IMR-90 (cell line): ENCODE results near the gene SLC25A6. TPM values are rescaled to one million over a fixed set of nuclear protein-coding genes. Genes with fewer than 3 reads are reported as not detected.
A peak's percentile ranks its signal among the peaks of the same experiment; 100 is the strongest.

ENCODE experiments used
- ATAC-seq: fragments of 200-7000 bp; cut with Tn5 transposase; 2 replicates; pipeline ENCODE4 v1.9.1; 2020; ENCODE audit warnings: low read depth, mild to moderate bottlenecking, moderate library complexity
- BruUV-seq: library from RNA; stranded (reverse); fragments of 400-500 nt; replicated peaks from 2 replicates; lab custom pipeline; 2021; lab: Mats Ljungman, UMichigan
- CTCF ChIA-PET: fragments of 300-600 bp; formaldehyde crosslinking; extraction: SDS; loops from one replicate; lab custom pipeline; 2021; ENCODE audit warnings: antibody characterized with exemption; lab: Yijun Ruan, JAX
- POLR2A ChIA-PET: fragments of 300-600 bp; sonication (Branson Sonifier 250); formaldehyde crosslinking; loops from one replicate; lab custom pipeline; 2022; ENCODE audit warnings: antibody characterized with exemption; ENCODE audit not compliant: unreplicated experiment; lab: Charles Lee
- DNase-seq: peaks from one replicate; pipeline ENCODE4 v3.0.0; 2013
- H2AFZ ChIP-seq: replicated peaks from 2 replicates; pipeline ENCODE3; 2013; ENCODE audit warnings: low read length, mild to moderate bottlenecking; ENCODE audit not compliant: poor library complexity
- H2AK5ac ChIP-seq: 2 replicates; pipeline ENCODE4 v1.6.1; 2013; ENCODE audit warnings: low read depth, low read length, inconsistent platforms
- H2AK9ac ChIP-seq: replicated peaks from 2 replicates; pipeline ENCODE3; 2013; ENCODE audit warnings: mild to moderate bottlenecking, low read depth, low read length, moderate library complexity; ENCODE audit not compliant: poor library complexity
- H2BK120ac ChIP-seq: 2 replicates; pipeline ENCODE4 v1.6.1; 2013; ENCODE audit warnings: low read depth, low read length, inconsistent platforms
- H2BK15ac ChIP-seq: 3 replicates; pipeline ENCODE4 v1.6.1; 2013; ENCODE audit warnings: low read depth, low read length, inconsistent platforms
- H2BK20ac ChIP-seq: 2 replicates; pipeline ENCODE4 v1.6.1; 2013; ENCODE audit warnings: low read depth, mild to moderate bottlenecking, inconsistent platforms, low read length, moderate library complexity
- H2BK5ac ChIP-seq: 2 replicates; pipeline ENCODE4 v1.6.1; 2013; ENCODE audit warnings: mild to moderate bottlenecking, low read depth, low read length, inconsistent platforms; ENCODE audit not compliant: poor library complexity, severe bottlenecking
- H3K14ac ChIP-seq: replicated peaks from 2 replicates; pipeline ENCODE4 v1.6.1; 2013; ENCODE audit warnings: low read depth, low read length, inconsistent platforms
- H3K18ac ChIP-seq: 2 replicates; pipeline ENCODE4 v1.6.1; 2013; ENCODE audit warnings: low read depth, low read length, control low read depth
- H3K23ac ChIP-seq: 2 replicates; pipeline ENCODE4 v1.6.1; 2013; ENCODE audit warnings: low read depth, low read length, inconsistent platforms
- H3K27ac ChIP-seq: 2 replicates; pipeline ENCODE4 v1.5.1; 2013; ENCODE audit warnings: mild to moderate bottlenecking, control low read depth, low read length; ENCODE audit not compliant: insufficient read depth
- H3K27me3 ChIP-seq: 2 replicates; pipeline ENCODE4 v1.6.1; 2013; ENCODE audit warnings: low read length; ENCODE audit not compliant: control insufficient read depth, insufficient read depth
- H3K36me3 ChIP-seq: 2 replicates; pipeline ENCODE4 v1.6.1; 2013; ENCODE audit warnings: low read length, mixed read lengths; ENCODE audit not compliant: control insufficient read depth, insufficient read depth
- H3K4ac ChIP-seq: 2 replicates; pipeline ENCODE4 v1.6.1; 2013; ENCODE audit warnings: low read depth, low read length, inconsistent platforms
- H3K4me1 ChIP-seq: 2 replicates; pipeline ENCODE4 v1.6.1; 2013; ENCODE audit warnings: low read length, mixed read lengths; ENCODE audit not compliant: control insufficient read depth, insufficient read depth
- H3K4me2 ChIP-seq: 2 replicates; pipeline ENCODE4 v1.6.1; 2013; ENCODE audit warnings: low read depth, mild to moderate bottlenecking, control low read depth, low read length, moderate library complexity
- H3K4me3 ChIP-seq: 2 replicates; pipeline ENCODE4 v1.5.1; 2013; ENCODE audit warnings: low read depth, mild to moderate bottlenecking, control low read depth, low read length, moderate library complexity; ENCODE audit not compliant: insufficient read depth
- H3K56ac ChIP-seq: 2 replicates; pipeline ENCODE4 v1.6.1; 2013; ENCODE audit warnings: low read length, inconsistent platforms; ENCODE audit not compliant: insufficient read depth; ENCODE audit errors: extremely low read depth
- H3K79me1 ChIP-seq, 2 experiments: 2 replicates each; pipeline ENCODE4 v1.6.1; 2013; ENCODE audit warnings: low read length in 2 of 2, inconsistent platforms in 1 of 2, low read depth in 1 of 2
- H3K9ac ChIP-seq: 2 replicates; pipeline ENCODE4 v1.6.1; 2013; ENCODE audit warnings: low read depth, low read length, control low read depth
- H3K9me1 ChIP-seq: 2 replicates; pipeline ENCODE4 v1.6.1; 2013; ENCODE audit warnings: low read length, inconsistent platforms; ENCODE audit not compliant: insufficient read depth
- H3K9me3 ChIP-seq: 2 replicates; pipeline ENCODE4 v1.6.1; 2013; ENCODE audit warnings: low read length; ENCODE audit not compliant: control insufficient read depth, insufficient read depth
- H4K20me1 ChIP-seq: 2 replicates; pipeline ENCODE4 v1.6.1; 2013; ENCODE audit warnings: low read length, inconsistent platforms; ENCODE audit not compliant: insufficient read depth
- H4K5ac ChIP-seq: 2 replicates; pipeline ENCODE4 v1.6.1; 2013; ENCODE audit warnings: mild to moderate bottlenecking, low read depth, low read length, control low read depth
- H4K8ac ChIP-seq, 2 experiments: 2 replicates each; pipeline ENCODE4 v1.6.1; 2013; ENCODE audit warnings: low read depth in 2 of 2, low read length in 2 of 2, control low read depth in 1 of 2, inconsistent platforms in 1 of 2
- H4K91ac ChIP-seq: 2 replicates; pipeline ENCODE4 v1.6.1; 2013; ENCODE audit warnings: low read depth, low read length, inconsistent platforms; ENCODE audit not compliant: insufficient read depth
- CTCF ChIP-seq: conservative IDR thresholded peaks from 2 replicates; pipeline ENCODE4 v1.5.1; 2012; ENCODE audit warnings: mild to moderate bottlenecking, low read depth, low read length, improper control_type of control experiment
- ELK1 ChIP-seq: fragments of 150-350 bp; IDR thresholded peaks from 2 replicates; pipeline ENCODE4 v1.6.1; 2016; ENCODE audit warnings: low read depth, mild to moderate bottlenecking, low read length, moderate library complexity, borderline replicate concordance
- POLR2A ChIP-seq: IDR thresholded peaks from 2 replicates; pipeline ENCODE4 v1.6.1; 2012; ENCODE audit warnings: mild to moderate bottlenecking, low read depth, low read length
- RFX5 ChIP-seq: IDR thresholded peaks from 2 replicates; pipeline ENCODE4 v1.8.0; 2012; ENCODE audit warnings: low read depth, mild to moderate bottlenecking, low read length, moderate library complexity
- SMC3 ChIP-seq: fragments of 150-350 bp; IDR thresholded peaks from 2 replicates; pipeline ENCODE4 v1.6.1; 2016; ENCODE audit warnings: low read depth, mild to moderate bottlenecking, antibody characterized with exemption, low read length, moderate library complexity
- USF2 ChIP-seq: fragments of 150-350 bp; IDR thresholded peaks from 2 replicates; pipeline ENCODE4 v1.6.1; 2017; ENCODE audit warnings: mild to moderate bottlenecking, antibody characterized with exemption, low read length, low read depth
- WGBS, 2 experiments: methylation state at CpG; one replicate each; pipeline versions ENCODE4 v1.1.5 to v1.1.7; 2013; ENCODE audit warnings: missing lambda C conversion rate in 2 of 2; ENCODE audit not compliant: insufficient read length in 1 of 2; ENCODE audit errors: extremely low coverage in 2 of 2; 5-methylcytosine and 5-hydroxymethylcytosine counted together
- dilution Hi-C: fragments of 300-500 bp; cut with HindIII; formaldehyde crosslinking; loops from one replicate; pipeline ENCODE4 v1.14.3; 2018; ENCODE audit warnings: low sequenced_read_pairs; ENCODE audit not compliant: unreplicated experiment
- in situ Hi-C: fragments of 300-500 bp; cut with MboI; formaldehyde crosslinking; loops from 3 replicates; pipeline ENCODE4 v1.14.3; 2019; ENCODE audit warnings: low sequenced_read_pairs, inconsistent platforms, mixed read lengths
- intact Hi-C: fragments of 100-400 bp; cut with micrococcal nuclease; formaldehyde crosslinking; loops from 2 replicates; pipeline ENCODE4 v1.10.0; 2022
- polyA plus RNA-seq, 3 experiments: library from polyadenylated mRNA; depleted of rRNA; stranded (reverse); fragments of >200 nt; gene quantifications; 2 replicates each; pipeline ENCODE4 v1.2.3, GENCODE V29; 2012; ENCODE audit warnings: low replicate concordance in 1 of 3
- total RNA-seq: library from RNA; depleted of rRNA; stranded (reverse); fragments of >200 nt; gene quantifications from 2 replicates; pipeline ENCODE4 v1.2.3, GENCODE V29; 2012

SLC25A6 gene
- total and polyA plus RNA-seq, 2 of the 4 experiments (the other 2 are of a cell fraction), result 166 to 565 TPM

GRCh38 chrX:1380672-1381233, 11.2 kb downstream of the SLC25A6 start:
- intact Hi-C loops (loop anchor here (5.0 kb wide), 1 partner anchor 133 kb away; no protein-coding TSS in a partner anchor), in situ Hi-C loops (no loop called here), dilution Hi-C loops (no loop called here)
- Histone ChIP-seq H2AK5ac (no peak overlapping the region), H3K27ac (no peak overlapping the region), H3K27me3 (no peaks in the 10 kb centered on the region), H3K9me3 (no peaks in the 10 kb centered on the region), H3K14ac (no peak overlapping the region), H3K18ac (no peak overlapping the region), H4K20me1 (peaks cover 25% of the 10 kb centered on the region), H2AFZ (no peak overlapping the region), H3K9me1 (no peaks in the 10 kb centered on the region), H2BK15ac (no peak overlapping the region), H4K5ac (no peak overlapping the region), H4K8ac (no peak overlapping the region), H3K56ac (no peak overlapping the region), H4K91ac (no peak overlapping the region), H3K4me3 (no peak overlapping the region), H2BK5ac (no peak overlapping the region), H3K79me1 (no peaks in the 10 kb centered on the region; a peak in 2 of 4 replicates), H3K23ac (no peak overlapping the region), H2BK20ac (no peak overlapping the region), H3K36me3 (peaks cover 17% of the 10 kb centered on the region), H3K4me1 (peaks cover 2% of the 10 kb centered on the region; the same call in 1 of the 2 replicates), H3K9ac (no peak overlapping the region), H2AK9ac (peak overlapping the region; percentile 55), H3K4ac (no peak overlapping the region), H3K4me2 (no peak overlapping the region), H2BK120ac (no peak overlapping the region)
- ChIA-PET POLR2A (no interaction called here), CTCF (no interaction called here)
- ATAC-seq (peak; percentile 10), DNase-seq (no peak)
- no TSS peak for BruUV-seq
- WGBS, 2 experiments, result 72% methylated on average over 7 of the region's 20 CpGs; no CpG with 5 or more reads in 1 of the 2 experiments
- TF ChIP-seq ELK1 (no peak), CTCF (no peak), RFX5 (no peak), USF2 (no peak), POLR2A (no peak), SMC3 (no peak)
